ENCODE results near the gene REX1BD. TPM values are rescaled to one million over a fixed set of nuclear protein-coding genes. Genes with fewer than 3 reads are reported as not detected.

Gene REX1BD
- polyA plus RNA-seq, 3 donors, result 83.7 to 141 (median 122) TPM

DNA sequence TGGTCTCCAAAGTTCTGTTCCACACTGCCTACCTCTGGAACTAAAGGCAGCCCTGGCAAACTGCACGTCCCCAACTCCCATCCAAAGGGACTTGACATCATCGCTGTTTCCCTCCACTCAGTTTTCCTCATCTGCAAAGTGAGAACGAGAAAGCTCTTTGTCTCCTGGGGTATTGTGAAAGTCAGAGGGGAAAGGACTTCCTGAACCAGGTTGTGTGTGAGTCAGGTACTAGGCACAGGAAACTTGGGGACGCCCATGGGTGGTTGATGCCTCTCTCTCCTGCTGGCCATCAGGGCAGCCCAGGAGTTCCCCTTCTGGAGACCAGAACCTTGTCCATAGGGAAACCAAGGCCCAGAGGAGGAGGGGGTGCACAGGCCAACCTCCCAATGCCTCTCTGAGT lies 13.3 kb downstream of the REX1BD start:
- Histone ChIP-seq H3K27ac (ENCODE audit: low read depth in 1 of 2, low read length in 2 of 2) (no peak overlapping the region), H3K4me1 (ENCODE audit: control insufficient read depth in 1 of 2, insufficient read depth in 2 of 2, low read length in 2 of 2) (peaks cover 4% of the 10 kb centered on the region in 2 donors), H3K4me2 (replicated peaks; ENCODE audit: extremely low read depth, low read length, poor library complexity, severe bottlenecking) (no peak overlapping the region), H4K20me1 (ENCODE audit: insufficient read depth, low read length) (no peaks in the 10 kb centered on the region), H2AFZ (ENCODE audit: insufficient read depth, low read depth, low read length, poor library complexity, severe bottlenecking) (no peak overlapping the region), H3K9me3 (replicated peaks in 1 of 2; ENCODE audit: control insufficient read depth in 1 of 2, insufficient read depth in 1 of 2, low read length in 2 of 2) (peaks cover 0 to 18% of the 10 kb centered on the region in 2 donors), H3K27me3 (ENCODE audit: control insufficient read depth in 2 of 2, insufficient read depth in 2 of 2, low read length in 2 of 2) (peaks cover 33 to 63% of the 10 kb centered on the region in 2 donors), H3K9ac (ENCODE audit: insufficient read depth, low read length, poor library complexity, severe bottlenecking) (no peak overlapping the region), H3K79me2 (ENCODE audit: insufficient read depth, low read length) (no peaks in the 10 kb centered on the region), H3K4me3 (replicated peaks in 1 of 3; ENCODE audit: low read depth in 2 of 3, low read length in 3 of 3) (no peak overlapping the region), H3K36me3 (replicated peaks in 1 of 2; ENCODE audit: control insufficient read depth in 1 of 2, insufficient read depth in 2 of 2, low read length in 2 of 2) (no peaks in the 10 kb centered on the region)
- Mint-ChIP-seq H3K4me3 (peak overlapping the region in 1 of 2 donors; percentile 53), H3K27me3 (ENCODE audit: low read depth in 3 of 3) (peaks cover 60 to 86% (median 67%) of the 10 kb centered on the region in 3 donors), H3K4me1 (peaks cover 3% of the 10 kb centered on the region), H3K27ac (no peak overlapping the region), H3K9me3 (peaks cover 0 to 16% (median 3%) of the 10 kb centered on the region in 7 donors), H3K36me3 (peaks cover 0 to 6% of the 10 kb centered on the region in 2 donors)
- TF ChIP-seq, protein P1, sequence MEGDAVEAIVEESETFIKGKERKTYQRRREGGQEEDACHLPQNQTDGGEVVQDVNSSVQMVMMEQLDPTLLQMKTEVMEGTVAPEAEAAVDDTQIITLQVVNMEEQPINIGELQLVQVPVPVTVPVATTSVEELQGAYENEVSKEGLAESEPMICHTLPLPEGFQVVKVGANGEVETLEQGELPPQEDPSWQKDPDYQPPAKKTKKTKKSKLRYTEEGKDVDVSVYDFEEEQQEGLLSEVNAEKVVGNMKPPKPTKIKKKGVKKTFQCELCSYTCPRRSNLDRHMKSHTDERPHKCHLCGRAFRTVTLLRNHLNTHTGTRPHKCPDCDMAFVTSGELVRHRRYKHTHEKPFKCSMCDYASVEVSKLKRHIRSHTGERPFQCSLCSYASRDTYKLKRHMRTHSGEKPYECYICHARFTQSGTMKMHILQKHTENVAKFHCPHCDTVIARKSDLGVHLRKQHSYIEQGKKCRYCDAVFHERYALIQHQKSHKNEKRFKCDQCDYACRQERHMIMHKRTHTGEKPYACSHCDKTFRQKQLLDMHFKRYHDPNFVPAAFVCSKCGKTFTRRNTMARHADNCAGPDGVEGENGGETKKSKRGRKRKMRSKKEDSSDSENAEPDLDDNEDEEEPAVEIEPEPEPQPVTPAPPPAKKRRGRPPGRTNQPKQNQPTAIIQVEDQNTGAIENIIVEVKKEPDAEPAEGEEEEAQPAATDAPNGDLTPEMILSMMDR (IDR thresholded peaks at IDR 0.05), result no peak
- DNase-seq, result peak in 1 of 3 donors; percentile 33
- intact Hi-C loops (cut with micrococcal nuclease), result no loop called here
- 20% methylated on average over 1 of the region's 4 CpGs for WGBS (ENCODE audit: insufficient coverage)

DNA sequence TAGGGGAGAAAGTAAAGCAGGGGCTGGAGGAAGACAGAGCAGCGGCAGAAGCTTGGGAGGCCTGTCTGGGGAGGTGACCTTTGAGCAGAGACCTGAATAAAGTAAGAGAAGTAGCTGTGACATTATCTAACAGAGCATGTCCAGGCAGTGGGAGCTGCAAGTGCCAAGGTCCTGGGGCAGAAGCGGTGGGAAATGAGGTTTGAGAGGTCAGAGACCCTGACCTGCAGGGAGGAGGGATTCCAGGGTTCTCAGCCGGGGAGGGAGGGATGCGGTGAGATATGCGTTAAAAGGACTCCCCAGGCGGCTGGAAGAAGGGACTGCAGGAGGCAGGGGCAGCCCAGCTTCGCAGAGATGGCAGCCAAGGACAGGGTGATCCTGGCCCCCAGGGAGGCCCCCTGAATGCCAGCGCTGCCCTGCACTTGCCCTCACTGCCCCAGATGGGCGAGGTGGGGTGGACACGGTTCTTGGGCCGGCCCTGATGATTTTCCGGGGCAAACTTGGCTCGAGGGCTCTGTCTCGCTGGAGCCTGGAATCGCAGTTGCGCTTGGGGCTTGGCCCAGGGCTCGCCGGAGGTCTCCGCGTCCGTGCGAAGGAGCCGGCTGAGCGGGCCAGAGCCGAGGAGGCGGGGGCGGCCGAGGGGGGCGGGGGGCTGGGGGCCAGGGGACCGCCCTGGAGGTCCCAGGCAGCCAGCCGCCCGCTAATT lies 14.8 kb downstream of the REX1BD start:
- intact Hi-C loops (cut with micrococcal nuclease), result no loop called here
- no peak overlapping the region for H3K27ac Mint-ChIP-seq
- DNase-seq, result peak; percentile 8 to 32 (median 20)

More for the DNA sequence above, 14.8 kb downstream of the REX1BD start:
- no peaks in the 10 kb centered on the region for H3K36me3 ChIP-seq (replicated peaks in 1 of 2; ENCODE audit: control insufficient read depth in 1 of 2, insufficient read depth in 2 of 2, low read length in 2 of 2)
- no peaks in the 10 kb centered on the region for H3K4me1 ChIP-seq (ENCODE audit: control insufficient read depth in 1 of 2, insufficient read depth in 2 of 2, low read length in 2 of 2)
- no peak overlapping the region for H3K9ac ChIP-seq (ENCODE audit: insufficient read depth, low read length, poor library complexity, severe bottlenecking)
- peaks cover 0 to 24% of the 10 kb centered on the region in 2 donors for H3K9me3 ChIP-seq (replicated peaks in 1 of 2; ENCODE audit: control insufficient read depth in 1 of 2, insufficient read depth in 1 of 2, low read length in 2 of 2)
- H3K4me2 ChIP-seq (replicated peaks; ENCODE audit: extremely low read depth, low read length, poor library complexity, severe bottlenecking), result no peak overlapping the region
- H2AFZ ChIP-seq (ENCODE audit: insufficient read depth, low read depth, low read length, poor library complexity, severe bottlenecking), result no peak overlapping the region
- H3K27me3 ChIP-seq (ENCODE audit: control insufficient read depth in 2 of 2, insufficient read depth in 2 of 2, low read length in 2 of 2), result peaks cover 47 to 68% of the 10 kb centered on the region in 2 donors
- Mint-ChIP-seq H3K36me3 (peaks cover 0 to 6% of the 10 kb centered on the region in 2 donors), H3K27me3 (ENCODE audit: low read depth in 3 of 3) (peaks cover 71 to 91% (median 77%) of the 10 kb centered on the region in 3 donors), H3K4me1 (peaks cover 2% of the 10 kb centered on the region), H3K9me3 (peaks cover 0 to 25% (median 7%) of the 10 kb centered on the region in 7 donors), H3K4me3 (peak overlapping the region in 1 of 2 donors; percentile 81)
- WGBS (ENCODE audit: insufficient coverage), result 6% methylated on average over 28 of the region's 32 CpGs
- H3K79me2 ChIP-seq (ENCODE audit: insufficient read depth, low read length), result no peaks in the 10 kb centered on the region
- TF ChIP-seq, protein P1 (IDR thresholded peaks at IDR 0.05), result peak; percentile 38
- no peaks in the 10 kb centered on the region for H4K20me1 ChIP-seq (ENCODE audit: insufficient read depth, low read length)
- H3K27ac ChIP-seq (ENCODE audit: low read depth in 1 of 2, low read length in 2 of 2), result no peak overlapping the region
- H3K4me3 ChIP-seq (replicated peaks in 1 of 3; ENCODE audit: low read depth in 2 of 3, low read length in 3 of 3), result no peak overlapping the region

Data from CD14-positive monocyte (primary cell).